T-helper 9 cell (primary cell): Measurements from ENCODE around the gene FAM222A.

Source experiments
- DNase-seq: peaks from one replicate; pipeline ENCODE4 v3.0.0-alpha.2; 2020

The FAM222A gene

DNA sequence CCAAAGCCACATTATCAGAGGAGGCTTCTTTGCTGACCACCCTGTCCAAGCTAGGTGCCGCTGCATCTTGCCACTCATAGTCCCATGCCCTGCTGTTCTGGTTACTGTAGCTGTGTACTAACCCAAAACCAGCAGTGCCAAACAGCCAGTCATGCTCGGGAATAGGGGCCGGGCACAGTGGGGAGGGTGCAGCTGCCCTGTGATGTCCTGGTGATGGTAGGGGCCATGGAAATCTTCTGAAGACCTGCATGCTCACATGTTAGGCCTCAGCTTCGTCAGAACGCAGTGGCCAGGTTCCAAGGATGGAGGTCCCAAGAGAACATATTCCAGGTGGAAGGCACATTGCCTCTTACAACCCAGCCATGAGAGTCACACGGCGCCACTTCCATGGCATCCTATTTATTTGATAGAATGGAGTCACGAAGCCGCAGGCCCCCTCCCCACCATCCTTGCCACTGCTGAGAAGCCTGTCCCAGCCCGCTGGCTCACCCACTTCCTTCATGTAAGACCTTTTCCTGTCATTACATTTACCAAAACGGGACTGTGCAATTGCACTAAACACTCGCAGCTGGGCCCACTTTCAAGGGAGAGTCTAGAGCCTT lies 48.5 kb downstream of the FAM222A start:
- no peak for DNase-seq

DNA sequence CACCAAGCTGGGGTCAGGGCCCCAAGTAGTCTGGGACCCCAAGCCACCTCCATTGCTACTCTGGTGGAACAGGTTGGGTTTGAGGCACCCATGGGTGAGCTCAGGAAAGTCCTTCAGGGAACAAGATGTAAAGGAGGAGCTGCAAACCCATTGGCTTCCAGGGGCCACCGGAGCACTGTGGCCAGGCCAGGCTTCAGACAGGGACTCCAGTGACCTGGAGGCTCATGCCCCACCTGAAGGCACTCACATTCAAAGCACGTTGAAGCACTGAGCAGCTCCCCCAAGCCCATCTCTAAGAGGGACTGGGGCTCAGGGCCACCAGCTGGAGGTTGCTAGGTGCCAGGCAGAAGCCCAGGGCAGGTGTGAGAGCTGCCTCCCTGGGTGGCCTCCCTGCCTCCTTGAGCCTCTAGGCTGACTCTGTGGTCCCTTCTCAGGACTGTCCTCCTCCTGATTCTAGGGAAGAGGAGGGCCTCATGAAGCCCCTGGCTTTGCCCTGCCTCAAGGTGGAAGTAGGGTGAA lies 49.1 kb downstream of the FAM222A start:
- no peak for DNase-seq

DNA sequence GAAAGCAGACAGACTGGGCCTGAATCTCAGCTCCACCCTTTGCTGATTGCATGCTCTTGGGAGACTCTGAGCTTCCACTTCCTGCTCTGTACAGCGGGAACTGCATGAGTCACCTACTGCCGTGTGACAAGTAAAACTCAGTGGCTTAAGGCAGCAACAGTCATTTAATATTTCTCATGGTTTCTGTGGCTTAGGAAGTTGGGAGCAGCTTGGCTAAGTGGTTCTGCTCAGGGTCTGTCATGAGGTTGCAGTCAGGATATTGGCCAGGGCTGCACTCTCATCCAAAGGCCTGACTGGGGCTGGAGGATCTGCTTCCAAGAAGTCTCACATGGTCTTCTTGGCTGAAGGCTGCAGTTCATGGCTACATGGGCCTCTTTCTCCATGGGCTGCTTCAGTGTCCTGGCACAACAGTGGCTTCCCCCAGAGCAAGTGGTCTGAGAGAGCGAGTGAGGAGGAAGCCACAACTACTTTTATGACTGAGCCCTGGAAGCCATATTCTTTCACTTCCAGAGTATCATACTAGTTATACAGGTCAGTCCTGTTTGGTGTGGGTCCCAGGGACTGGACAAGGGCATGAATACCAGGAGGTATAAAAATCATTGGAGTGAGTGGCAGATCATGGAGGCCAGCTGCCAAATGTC lies 49.7 kb downstream of the FAM222A start:
- no peak for DNase-seq

DNA sequence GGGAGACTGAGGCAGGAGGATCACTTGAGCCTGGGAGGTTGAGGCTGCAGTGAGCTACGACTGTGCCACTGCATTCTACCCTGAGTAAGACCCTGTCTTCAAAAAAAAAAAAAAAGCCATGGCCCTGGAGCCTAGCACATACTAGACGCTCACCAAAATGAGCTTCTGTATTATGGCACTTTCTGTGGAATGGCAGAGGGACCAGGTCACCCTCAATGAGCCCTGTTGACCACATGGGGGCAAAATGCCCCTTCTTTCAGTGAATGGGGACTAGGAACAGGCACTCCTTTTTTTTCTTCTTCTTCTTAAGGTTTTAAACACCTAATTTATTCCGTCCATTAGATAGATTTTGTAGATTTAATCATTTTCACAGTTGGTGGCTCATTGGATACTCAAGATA lies 50.5 kb downstream of the FAM222A start:
- DNase-seq = no peak

DNA sequence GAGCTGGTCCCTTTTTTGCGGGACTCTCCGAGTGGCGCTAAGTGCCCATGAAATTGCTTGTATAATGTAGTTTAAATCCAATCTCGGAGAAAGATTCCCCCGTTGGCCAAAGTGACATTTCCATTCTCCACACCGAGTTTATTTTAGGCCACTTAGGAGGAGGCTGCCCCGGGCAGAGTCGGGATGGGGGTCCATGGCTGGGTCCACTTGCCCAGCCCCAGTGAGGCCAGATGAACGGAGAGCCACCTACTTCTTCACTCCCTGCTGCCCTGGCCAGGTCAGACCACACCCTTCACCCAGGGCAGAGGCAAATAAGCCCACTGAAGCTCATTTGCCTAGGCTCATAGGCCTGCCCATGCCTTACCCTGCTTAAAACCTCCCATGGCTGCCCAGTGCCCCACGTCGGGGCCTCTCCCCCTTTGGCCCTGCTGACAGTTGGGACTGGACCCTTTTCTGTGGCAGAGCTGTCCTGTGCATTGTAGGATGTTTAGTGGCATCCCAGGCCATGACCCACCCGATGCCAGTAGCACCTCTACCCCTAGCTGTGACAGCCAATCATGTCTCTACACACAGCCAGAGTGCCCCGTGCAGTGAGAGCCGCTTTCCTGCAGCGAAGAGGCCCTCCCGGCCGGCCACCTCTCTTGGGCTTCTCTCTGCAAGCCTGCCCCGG lies 51.3 kb downstream of the FAM222A start:
- DNase-seq = no peak

DNA sequence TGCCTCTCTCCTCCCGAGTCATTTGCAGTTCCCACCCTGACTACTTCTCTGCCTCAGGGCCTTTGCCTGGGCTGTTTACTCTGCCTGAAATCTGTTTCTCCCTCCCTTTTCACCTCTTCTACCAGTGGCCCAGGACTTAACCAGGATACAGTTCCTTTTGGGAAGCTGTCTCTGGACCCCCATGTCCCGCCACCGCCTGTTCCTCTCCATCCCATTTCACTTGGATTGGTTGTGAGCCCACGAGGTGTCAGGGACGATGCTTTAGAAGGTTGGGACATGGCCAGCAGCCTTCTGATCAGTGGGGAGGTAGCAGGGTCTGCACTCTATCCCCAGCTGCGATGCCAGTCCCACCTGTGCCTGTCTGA lies 51.8 kb downstream of the FAM222A start:
- DNase-seq = no peak

DNA sequence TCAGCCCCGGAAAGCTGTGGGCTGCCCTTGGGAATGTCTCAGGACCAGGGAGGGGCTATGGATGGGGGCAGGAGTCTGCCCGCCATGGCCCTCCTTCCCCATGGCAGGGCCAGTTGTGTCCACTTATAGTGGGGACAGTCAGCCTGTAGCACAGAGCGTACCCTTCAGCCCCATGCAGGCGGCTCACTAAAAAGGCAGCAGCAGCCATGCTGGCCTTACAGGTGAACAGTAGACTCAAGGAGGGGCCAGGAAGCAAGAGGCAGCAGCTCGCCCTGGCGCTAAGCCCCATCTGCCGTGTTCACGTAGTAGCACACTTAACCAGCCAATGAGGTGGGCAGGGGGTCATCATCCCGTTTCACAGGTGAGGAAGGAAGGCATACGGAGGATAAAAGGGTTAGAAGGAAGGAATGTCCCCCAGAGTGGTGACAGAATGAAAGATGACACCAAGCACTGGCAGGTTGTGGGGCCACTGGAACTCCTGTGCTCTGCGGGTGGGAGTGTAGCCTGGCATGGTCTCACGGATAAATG lies 52.7 kb downstream of the FAM222A start:
- no peak for DNase-seq

DNA sequence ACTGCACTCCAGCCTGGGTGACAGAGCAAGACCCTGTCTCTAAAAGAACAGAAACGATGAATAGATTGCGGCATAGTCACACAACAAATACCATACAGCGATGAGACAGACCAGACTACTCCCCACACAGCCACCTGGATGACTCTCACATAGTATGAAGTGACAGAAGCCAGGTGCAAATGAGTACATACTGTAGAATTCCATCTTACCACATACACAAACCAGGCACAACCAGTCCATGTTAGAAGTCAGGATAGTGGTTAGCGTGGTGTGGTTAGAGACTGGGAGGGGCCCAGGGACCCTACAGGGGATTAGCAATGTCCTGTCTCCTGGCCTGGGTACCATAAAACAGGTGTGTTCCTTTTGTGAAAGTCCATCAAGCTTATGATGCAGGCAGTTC lies 53.8 kb downstream of the FAM222A start:
- DNase-seq = no peak

DNA sequence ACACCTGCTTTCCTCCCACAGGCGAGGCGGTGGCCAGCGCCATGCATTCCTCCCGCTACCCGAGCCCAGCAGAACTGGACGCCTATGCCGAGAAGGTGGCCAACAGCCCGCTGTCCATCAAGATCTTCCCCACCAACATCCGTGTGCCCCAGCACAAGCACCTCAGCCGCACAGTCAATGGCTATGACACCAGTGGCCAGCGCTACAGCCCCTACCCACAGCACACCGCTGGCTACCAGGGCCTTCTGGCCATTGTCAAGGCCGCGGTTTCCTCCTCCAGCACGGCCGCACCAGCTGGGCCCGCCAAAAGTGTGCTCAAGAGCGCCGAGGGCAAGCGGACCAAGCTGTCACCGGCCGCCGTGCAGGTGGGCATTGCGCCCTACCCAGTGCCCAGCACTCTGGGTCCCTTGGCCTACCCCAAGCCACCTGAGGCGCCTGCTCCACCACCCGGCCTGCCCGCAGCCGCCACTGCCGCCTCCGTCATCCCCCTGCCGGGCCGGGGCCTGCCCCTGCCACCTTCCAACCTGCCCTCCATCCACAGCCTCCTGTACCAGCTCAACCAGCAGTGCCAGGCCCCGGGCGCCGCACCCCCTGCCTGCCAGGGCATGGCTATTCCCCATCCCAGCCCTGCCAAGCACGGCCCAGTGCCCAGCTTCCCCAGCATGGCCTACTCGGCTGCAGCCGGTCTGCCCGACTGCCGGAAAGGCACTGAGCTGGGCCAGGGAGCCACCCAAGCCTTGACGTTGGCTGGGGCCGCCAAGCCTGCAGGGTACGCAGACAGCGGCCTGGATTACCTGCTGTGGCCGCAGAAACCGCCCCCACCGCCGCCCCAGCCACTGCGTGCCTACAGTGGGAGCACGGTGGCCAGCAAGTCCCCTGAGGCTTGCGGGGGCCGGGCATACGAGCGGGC lies 54.6 kb downstream of the FAM222A start:
- no peak for DNase-seq

DNA sequence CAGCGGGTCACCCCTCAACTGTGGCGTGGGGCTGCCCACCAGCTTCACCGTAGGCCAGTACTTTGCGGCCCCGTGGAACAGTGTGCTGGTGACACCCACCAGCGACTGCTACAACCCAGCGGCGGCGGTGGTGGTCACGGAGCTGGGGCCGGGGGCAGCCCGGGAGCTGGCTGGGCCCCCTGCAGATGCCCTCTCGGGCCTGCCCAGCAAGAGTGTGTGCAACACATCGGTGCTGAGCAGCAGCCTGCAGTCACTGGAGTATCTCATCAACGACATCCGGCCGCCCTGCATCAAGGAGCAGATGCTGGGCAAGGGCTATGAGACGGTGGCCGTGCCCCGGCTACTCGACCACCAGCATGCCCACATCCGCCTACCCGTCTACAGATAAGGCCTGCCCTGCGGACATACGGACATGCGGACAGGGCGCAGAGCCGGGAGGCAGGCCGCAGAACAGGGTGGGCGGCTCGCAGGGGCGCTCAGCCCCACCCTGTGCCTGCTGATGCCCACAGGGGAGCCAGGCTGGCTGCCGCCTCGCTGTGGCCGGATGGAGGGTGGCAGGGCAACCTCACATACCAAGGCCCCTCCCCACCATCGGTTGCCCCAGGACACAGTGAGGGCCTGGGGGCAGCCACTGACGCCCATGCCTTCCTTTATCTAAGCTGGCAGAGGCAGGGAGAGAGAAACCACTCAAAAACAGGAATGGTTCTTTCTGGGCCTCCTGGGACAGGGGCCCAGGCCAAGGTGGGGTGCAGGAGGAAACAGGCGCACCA lies 55.5 kb downstream of the FAM222A start:
- no peak for DNase-seq

DNA sequence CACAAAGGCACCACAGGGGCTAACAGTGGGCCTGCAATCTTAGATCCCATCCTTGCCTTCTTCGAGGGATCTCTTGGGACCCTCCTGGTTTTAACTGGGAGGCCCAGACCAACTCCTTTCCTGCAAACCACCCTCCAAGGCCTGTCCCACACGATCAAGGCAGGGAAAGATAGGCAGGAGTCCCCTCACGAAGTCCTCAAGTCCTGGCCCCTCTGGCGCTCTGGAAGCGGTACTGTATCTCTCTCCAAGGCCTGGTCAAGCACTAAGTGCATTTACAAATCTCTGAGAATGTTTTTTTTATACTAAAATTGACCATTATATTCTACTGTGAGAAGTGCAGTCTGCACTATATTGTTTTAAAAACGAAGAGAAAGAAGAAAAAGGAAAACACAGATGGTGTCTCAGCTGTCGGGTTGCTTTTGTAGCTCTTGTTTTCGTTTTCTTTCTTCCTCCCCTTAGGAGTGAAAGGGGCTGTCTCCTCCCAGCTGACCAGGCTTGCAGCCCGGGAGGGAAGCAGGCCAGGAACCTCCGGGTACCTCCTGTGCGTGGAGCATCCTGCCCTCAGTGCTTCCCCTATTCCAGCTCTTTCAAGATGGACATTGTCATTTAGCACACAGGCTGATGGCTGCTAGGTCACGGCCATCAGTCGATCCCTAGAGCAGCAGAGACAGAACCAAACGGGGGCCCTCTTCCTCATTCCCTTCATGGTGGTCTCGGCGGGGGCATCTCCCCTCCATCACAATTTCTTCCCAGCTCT lies 56.7 kb downstream of the FAM222A start:
- no peak for DNase-seq

DNA sequence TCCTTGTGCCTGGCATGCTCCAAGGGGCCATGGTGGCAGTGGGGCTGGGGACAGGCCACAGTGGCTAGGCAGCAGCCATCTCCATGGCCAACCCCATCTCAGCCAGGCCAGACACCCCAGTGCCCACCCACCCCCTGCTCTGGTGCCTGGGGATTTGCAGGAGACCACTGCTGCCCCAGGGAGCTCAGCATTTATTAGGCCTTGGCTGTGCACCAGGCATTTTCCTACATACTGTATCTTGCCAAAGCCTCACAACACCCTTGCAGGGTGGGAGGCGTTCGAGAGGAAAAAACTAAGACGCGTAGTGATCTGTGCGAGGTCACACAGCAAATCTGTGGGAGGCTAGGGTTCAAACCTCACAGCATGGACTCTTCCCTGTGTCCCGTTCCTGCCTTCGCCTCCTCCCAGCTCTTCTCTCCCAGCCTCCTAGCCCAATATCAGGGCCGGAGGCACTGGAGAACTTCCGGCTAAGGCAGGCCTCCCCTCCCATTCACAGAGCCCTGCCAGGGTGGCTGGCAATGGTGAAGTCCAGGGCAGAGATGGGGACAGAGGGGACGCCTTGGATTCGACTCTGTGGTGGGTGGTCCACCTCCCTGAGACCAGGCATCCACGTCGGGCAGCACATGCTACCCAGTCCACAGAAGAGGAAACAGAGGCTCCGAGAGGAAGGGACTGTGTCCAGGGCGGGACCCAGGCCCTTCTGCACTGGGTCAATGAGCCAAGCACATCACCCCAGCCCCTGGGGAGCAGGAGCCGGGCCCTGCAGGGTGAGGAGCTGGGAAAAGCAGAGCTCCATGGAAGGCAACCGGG lies 57.4 kb downstream of the FAM222A start:
- no peak for DNase-seq

DNA sequence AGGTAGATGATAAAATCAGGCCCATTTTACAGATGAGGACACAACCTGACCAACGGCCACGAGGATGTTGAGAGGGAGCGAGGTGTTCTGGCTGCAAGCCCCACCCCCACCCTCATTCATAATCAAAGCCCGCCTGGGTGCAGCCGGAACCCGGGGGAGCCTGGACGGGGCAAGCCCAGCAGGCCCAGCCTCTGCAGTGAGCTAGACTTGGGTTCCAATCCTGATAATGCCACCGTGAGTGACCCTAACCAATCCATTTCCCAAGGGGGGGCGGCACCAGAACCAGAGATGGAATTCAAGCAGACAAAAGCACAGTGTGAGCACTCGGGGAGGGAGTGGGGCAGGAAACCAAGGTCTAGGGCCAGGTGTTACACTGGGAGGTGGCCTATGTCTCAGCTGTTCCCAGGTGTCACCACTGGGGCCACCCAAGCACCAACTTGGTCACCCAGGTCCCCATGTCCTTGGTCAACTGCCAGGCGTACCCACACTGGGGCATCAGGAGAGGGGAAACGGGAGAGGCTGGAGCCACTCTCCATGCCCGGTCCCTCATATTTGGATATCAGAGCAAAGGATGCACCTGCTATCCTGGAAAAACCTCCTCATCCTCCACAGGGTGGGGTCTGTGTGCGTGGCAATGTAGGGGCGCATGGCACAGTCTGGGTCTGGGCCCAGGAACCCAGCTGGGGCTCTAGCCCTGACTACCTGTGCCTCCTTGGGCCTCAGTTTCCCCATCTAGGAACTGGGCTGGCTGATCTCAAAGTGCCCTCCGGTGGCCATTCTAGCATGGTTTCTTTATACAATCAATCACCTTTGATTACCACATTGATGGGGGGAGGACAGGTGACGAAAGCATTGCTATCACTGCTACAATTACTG lies 58.4 kb downstream of the FAM222A start:
- DNase-seq = no peak

DNA sequence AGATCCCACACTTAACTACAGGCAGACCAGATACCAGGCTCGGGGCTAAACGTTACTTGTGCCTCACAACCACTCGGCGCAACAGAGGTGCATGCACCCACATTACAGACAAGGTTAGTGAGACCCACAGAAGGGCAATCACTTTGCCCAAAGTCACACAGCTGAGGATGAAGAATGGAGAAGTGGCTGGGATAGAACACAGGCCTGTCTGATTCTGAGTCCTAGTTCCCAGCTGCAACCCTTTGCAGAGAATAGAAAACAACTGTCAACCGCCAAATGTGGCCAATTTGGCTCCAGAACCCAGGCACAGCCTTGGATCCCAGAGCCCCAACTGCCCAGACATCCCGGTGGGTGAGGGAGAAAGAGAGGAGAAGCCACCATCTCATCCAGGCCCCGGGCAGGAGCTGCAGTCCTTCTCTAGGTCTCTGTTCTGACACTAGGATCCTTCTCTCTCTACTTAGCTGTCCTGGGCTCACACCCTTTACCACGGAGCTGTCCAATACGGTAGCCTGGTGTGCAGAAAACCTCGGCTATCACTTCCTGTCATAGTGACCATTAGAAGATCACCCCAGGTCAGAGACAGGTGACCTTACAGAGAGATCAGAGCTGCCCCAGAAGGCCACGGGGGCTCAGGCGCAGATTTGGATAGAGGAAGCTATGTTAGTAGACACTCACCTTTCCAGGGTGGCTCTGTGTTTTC lies 59.1 kb downstream of the FAM222A start:
- DNase-seq = no peak

DNA sequence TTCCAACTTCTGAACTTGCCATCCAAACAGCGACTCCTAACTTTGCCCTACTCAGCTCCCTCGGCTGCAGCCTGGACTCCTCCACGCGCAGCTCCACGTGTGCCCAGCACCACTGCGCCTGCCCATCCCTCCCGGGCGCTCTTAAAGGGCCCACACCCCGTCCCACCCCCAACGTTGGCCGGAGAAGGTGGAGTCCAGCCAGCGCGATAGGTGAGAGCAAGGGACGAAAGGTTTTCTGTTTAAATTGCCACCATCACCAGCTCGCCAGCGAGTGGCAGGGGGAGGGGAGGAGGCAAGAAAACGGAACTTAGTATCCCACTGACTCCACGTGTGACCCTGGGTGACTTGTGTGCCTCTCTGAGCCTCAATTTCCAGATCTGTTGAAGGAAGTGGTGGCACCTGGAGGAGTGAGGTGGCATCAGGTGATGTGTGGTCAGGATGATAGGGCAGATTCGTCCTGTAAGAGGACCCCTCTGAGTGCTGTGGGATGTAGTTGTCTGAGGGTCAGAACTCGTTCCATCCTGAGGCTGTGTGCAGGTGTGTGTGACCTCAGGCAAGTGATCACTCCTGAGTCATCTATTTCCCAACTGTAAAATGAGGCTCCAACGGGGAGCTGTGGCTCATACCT lies 59.9 kb downstream of the FAM222A start:
- no peak for DNase-seq

DNA sequence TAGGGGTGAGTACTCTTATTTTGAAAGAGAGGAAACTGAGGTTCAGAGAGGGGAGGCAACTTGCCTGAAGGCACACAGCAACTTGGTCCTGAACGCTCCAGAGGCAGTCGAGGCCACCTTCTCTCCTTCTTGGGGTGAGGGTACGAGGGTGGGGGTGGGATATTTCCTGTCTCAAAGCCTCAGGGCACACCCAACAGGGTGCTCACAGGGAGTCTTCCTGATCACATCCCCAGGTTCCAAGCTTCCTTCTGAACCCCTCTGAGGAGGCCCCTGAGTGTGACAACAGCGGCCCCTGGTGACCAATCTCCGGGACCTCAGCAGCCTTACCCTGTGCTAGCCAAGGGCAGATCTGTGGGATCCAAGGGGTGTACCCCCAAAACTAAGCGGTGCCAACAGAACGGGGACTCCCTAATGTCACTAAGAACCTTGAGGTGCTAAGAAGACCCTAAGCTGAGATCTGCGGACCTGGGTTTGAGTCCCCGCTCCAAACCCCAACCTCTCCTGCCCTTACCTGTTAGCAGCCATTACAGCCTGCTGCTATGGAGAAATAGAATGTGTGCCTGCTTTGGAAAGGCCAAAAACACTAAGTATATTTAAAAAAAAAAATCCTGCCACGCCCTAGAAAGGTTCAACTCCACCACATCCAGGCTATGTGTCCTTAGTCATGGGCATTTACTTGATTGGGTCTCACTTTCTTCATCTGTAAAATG lies 61.7 kb downstream of the FAM222A start:
- peak; percentile 70 for DNase-seq

DNA sequence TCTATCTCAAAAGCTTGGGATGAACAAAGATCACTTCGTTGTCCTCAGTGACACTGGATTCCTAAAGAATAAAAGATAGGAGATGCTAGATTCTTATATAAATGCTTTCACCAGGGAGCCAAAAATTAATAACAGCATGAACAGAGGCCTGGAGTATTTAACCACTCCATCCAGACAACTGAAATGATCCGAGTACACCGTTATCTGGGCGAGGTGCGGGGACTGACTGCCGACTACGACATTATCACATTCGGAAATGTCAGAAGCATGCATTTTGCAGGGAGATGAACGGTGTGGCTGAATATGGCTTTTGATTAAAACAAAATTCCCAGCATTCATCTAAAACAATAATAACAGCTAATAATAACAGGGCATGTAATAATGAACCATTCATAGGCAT lies 63.0 kb downstream of the FAM222A start:
- DNase-seq = no peak

DNA sequence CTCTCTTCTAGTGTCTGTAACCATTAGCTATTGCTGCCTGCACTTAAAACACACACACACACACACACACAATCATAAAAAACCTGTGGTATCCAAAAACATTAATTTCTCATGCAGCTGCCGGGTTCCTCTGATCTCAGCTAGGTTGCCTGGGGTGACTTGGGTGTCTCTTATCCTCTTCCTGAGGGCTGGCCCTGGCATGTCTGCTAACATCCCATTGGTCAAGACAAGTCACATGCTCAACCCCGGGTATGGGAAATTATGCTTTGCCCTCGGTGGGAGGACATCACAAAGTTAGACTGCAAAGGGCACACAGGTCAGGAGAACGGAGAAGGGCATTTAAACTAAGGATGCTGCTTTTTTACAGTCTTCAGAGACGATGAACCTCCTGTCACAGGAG lies 63.9 kb downstream of the FAM222A start:
- DNase-seq = no peak
